Cortex of kidney (tissue), 1 donor: ENCODE results near the gene NFKBIL1.

Source experiments
- DNase-seq: peaks from one replicate; lab custom pipeline; 2025; lab: John Stamatoyannopoulos, UW

Gene NFKBIL1

DNA sequence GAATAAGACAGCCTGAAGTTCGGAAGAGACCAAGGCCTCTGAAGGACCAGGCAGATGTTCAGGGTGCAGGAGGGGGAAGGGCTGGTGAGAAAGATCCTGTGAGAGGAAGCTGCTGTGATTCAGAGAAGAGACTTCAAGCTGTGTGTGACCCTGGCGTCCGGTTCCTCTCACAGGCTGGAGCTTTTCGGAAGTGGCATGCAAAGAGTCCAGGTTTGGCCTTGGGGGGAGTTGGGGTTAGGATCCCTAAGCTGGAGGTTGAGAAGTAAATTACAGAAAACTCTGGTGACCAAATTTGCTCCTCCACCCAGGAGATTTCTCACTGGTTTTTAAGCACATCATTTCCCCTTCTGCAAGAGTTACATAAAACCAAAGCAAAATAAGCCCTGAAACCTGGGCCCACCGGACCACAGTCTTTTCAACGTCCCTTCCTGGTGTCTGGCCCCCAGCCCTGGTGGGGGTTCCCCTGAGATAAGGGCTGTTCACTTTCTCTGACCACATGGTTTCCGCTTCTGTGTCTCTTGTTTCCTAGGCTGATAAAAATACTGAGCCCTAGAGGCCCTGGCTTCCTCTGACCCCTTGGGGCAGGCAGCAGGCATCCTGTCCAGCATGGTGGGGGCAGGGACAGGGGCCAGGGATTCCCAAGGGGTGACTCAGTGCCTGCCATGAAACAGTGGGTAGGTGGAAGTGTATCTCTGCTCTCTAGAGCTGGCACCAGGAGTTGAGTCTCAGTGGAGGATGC is 12.7 kb downstream of the NFKBIL1 start:
- DNase-seq = no peak

- no peak for DNase-seq
These were observed 13.3 kb downstream of the NFKBIL1 start for GRCh38 chr6:31560697-31561058.

DNA sequence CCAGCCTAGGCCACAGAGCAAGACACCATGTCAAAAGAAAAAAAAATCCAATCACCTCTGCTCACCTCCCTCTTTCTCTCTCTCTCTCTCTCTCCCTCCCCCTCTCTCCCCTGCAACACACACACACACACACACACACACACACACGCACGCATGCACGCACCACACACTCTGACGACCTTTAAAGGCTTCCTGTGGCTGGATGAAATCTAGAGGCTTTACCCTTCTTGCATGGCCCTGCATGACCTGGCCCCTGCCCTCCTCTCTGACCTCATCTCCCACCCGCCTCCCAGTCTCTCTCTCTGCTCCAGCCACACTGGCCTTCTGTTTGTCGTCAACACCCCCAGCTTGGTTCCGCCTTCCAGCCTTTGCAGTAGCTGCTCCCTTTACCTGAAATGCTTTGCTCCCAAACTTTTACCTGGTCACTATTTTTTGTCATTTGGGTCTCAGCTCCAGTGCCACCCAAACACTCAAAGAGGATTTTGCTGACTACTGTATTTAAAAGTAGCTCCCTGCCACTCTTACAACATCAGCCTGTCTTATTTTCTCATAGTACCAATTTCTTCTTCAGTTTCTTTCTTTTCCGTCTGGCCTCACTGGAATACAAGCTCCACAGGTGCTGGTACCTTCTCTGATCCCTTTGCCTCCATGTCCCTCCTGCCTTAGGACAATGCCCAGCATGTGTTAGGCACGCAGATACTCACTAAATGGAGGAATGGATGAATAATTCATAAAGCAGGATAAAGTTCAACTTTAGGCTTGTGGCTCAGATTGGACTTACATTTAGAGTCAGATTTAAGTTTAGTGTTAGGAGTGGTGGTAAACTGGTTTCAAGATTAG is 20.3 kb downstream of the NFKBIL1 start:
- no peak for DNase-seq

DNA sequence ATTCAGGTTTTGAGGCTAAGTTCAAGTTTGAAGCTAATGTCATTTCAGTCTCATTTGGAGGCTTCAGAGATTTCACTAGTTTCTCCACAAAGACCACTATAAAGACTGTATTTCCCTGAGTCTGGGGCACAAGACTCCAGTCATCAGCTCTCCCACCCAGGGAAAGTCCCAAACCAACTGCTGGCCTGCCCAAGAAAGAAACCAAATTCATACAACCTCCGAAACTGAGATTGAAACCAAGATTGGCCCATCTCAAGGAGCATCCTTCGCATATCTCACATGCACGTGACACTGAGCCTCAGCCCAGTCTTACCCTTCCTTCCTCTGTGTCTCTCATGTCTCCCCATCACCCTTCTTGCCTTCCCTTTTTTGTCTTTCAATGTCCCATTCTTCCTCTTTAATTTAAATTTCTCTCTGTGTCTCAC is 21.1 kb downstream of the NFKBIL1 start:
- no peak for DNase-seq

DNA sequence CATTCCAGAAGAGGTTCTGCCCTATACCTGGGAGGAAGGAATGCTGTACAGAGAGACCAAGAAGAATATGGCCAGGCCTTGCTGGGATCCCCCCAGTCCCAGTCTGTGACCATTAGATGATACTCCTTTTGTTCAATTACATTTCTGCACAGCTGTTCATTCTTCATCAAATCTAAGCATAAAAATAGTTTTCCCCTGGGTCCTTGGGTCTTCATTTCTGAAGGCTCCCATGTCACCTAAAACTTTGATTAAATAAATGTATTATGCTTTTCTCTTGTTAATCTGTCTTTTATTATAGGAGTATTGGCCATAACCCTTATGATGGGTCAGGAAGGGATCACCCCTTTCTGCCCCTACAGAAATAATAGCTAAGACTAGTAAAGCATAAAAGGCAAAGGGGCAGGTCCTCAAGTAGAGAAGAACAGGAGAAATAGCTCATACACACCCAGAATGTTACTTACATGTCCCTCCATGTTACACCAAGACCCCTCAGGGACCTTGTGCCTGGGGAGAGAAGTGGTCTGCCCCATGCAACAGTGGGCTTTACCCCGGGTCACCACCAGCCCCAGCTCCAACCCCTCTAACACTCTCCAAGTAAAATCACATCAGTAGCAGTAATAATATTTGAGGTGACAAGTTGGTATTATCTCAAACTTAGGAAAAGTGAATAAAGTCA is 22.6 kb downstream of the NFKBIL1 start:
- no peak for DNase-seq

- no peak for DNase-seq
These were observed 24.9 kb downstream of the NFKBIL1 start, which contains the start of gene LTA for GRCh38 chr6:31572041-31572911. Gene LTA (plus strand): TSS chr6:31572289. CDS start chr6:31572743, 454 bp downstream.

DNA sequence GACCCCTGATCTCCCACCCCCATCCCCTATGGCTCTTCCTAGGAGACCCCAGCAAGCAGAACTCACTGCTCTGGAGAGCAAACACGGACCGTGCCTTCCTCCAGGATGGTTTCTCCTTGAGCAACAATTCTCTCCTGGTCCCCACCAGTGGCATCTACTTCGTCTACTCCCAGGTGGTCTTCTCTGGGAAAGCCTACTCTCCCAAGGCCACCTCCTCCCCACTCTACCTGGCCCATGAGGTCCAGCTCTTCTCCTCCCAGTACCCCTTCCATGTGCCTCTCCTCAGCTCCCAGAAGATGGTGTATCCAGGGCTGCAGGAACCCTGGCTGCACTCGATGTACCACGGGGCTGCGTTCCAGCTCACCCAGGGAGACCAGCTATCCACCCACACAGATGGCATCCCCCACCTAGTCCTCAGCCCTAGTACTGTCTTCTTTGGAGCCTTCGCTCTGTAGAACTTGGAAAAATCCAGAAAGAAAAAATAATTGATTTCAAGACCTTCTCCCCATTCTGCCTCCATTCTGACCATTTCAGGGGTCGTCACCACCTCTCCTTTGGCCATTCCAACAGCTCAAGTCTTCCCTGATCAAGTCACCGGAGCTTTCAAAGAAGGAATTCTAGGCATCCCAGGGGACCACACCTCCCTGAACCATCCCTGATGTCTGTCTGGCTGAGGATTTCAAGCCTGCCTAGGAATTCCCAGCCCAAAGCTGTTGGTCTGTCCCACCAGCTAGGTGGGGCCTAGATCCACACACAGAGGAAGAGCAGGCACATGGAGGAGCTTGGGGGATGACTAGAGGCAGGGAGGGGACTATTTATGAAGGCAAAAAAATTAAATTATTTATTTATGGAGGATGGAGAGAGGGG is 26.1 kb downstream of the NFKBIL1 start:
- no peak for DNase-seq

- no peak for DNase-seq
These were observed 27.0 kb downstream of the NFKBIL1 start for GRCh38 chr6:31574106-31575061.

DNA sequence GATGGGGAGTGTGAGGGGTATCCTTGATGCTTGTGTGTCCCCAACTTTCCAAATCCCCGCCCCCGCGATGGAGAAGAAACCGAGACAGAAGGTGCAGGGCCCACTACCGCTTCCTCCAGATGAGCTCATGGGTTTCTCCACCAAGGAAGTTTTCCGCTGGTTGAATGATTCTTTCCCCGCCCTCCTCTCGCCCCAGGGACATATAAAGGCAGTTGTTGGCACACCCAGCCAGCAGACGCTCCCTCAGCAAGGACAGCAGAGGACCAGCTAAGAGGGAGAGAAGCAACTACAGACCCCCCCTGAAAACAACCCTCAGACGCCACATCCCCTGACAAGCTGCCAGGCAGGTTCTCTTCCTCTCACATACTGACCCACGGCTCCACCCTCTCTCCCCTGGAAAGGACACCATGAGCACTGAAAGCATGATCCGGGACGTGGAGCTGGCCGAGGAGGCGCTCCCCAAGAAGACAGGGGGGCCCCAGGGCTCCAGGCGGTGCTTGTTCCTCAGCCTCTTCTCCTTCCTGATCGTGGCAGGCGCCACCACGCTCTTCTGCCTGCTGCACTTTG is 28.0 kb downstream of the NFKBIL1 start, which contains the start of gene TNF:
TNF (plus strand) TSS at position 231 of the 567 bp plus-strand sequence; CDS start at position 408, 177 bp downstream.
- no peak for DNase-seq

GRCh38 chr6:31575952-31576685 is 28.7 kb downstream of the NFKBIL1 start:
- DNase-seq = no peak

GRCh38 chr6:31576897-31577578 is 29.6 kb downstream of the NFKBIL1 start:
- DNase-seq = no peak

- DNase-seq = no peak
These were observed 30.2 kb downstream of the NFKBIL1 start for GRCh38 chr6:31577579-31577966.

GRCh38 chr6:31578184-31579118 is 31.0 kb downstream of the NFKBIL1 start:
- DNase-seq = no peak

GRCh38 chr6:31579119-31579505 is 31.7 kb downstream of the NFKBIL1 start:
- no peak for DNase-seq

DNA sequence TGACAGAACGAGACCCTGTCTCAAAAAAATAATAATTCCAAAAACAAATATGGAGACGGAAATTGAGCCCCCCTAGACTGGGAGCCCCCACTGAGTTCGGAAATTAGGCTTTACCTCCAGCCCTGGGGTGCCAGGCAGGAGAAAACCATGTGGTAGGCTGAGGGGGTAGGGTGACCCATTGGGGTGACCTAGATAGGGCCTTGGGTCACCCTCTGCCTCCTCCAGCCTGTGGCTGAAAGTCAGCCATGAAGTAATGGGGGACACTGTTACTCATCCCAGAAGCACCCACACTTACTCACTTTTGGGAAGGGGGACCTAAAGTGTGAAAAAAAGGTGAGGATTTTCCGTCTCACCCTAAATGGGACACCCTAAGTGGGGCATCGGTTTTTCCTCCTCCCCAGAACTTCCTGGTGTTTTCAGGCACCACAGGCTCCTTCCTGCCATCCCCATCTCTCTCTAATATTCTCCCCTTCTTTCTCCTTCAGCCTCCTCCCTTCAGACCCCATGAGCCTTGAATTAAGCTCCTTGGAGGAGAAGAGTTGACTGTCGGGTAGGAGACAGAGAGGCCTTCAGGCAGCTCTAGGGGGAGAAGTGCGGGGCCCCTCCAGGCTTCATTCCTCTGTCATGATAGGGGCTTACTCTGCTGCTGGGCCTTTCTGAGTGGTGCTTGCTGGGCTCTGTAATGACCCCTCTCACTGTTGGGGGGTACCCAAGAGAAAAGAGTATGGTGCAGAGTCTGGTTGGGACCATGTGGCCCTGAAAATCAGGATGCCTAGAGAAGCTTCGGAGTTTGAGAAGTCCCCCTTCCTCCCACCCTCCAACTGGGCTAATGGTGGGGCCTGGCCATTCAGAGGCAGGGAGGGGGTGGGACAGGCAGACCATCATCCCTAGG is 32.4 kb downstream of the NFKBIL1 start:
- DNase-seq = no peak

- DNase-seq = no peak
These were observed 33.0 kb downstream of the NFKBIL1 start for GRCh38 chr6:31580438-31580740.
